Measurements from ENCODE around the gene P2RY14.

DNA sequence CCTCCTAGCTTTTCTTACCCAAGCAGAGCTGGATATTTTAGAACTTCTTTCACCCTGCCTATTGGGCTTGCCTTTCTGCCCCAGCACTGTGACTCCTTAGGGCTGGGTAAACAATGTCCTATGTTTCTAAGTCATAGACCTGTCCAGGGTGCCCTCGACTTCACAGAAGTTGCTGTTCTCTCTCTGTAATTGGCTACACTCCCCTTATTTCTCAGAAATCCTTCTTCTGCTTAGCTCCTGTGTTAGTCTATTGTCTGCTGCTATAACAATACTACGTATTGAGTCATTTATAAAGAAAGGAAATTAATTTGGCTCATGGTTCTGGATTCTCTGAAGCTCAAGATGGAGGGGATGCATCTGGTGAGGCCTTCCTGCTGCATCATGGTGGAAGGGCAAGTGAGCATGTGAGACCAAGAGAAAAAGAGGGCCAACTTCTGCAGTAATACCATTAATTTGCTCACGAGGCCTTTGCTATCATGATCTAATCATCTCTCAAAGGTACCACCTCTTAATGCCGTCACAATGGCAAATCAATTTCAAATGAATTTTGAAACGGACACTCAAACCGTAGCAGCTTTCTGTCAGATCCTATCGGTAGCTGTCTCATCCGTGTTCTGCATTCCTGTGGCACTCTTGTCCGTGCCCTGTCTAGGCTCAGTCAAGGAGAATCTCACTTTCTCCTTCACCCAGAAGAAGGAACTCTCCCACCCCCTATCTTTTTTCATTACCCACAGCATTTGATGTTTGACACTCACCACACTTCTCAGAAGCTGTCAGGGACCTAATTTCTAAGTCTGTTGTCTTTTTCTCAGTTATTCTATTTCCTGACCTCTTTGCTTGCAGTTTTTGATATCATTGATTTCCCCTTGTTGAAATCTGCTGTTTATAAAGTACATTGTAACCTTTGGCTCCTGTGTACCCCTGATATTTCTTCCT lies 53.0 kb downstream of the P2RY14 start:
- TF ChIP-seq, protein P1, sequence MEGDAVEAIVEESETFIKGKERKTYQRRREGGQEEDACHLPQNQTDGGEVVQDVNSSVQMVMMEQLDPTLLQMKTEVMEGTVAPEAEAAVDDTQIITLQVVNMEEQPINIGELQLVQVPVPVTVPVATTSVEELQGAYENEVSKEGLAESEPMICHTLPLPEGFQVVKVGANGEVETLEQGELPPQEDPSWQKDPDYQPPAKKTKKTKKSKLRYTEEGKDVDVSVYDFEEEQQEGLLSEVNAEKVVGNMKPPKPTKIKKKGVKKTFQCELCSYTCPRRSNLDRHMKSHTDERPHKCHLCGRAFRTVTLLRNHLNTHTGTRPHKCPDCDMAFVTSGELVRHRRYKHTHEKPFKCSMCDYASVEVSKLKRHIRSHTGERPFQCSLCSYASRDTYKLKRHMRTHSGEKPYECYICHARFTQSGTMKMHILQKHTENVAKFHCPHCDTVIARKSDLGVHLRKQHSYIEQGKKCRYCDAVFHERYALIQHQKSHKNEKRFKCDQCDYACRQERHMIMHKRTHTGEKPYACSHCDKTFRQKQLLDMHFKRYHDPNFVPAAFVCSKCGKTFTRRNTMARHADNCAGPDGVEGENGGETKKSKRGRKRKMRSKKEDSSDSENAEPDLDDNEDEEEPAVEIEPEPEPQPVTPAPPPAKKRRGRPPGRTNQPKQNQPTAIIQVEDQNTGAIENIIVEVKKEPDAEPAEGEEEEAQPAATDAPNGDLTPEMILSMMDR (IDR thresholded peaks at IDR 0.05), result no peak
- TF ChIP-seq POLR2AphosphoS5 (IDR thresholded peaks at IDR 0.05), result no peak
- no peak for TF ChIP-seq POLR2A (IDR thresholded peaks at IDR 0.05)

Data from prostate gland (tissue), 2 donors.